ENCODE data around the gene DYRK3.

DNA sequence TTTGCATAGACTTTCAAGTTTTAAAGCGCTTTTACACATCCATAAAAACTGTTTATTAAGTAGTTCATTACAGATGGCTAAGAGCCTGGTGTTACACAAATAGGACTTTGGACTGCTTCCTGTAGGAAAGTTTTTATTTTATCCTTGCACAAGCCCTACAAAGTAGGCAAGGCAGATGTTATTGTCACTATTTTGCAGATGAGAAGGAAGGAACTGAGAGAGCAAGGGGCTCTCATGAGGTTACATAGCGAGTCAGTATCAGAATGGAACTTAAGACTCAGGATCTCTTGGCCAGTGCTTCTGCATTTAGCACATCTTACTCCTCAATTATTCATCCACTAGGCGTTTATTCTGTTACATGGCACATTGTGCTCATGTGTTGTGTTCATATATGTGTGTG, 46.8 kb downstream of the DYRK3 start:
- TF ChIP-seq, protein P1, sequence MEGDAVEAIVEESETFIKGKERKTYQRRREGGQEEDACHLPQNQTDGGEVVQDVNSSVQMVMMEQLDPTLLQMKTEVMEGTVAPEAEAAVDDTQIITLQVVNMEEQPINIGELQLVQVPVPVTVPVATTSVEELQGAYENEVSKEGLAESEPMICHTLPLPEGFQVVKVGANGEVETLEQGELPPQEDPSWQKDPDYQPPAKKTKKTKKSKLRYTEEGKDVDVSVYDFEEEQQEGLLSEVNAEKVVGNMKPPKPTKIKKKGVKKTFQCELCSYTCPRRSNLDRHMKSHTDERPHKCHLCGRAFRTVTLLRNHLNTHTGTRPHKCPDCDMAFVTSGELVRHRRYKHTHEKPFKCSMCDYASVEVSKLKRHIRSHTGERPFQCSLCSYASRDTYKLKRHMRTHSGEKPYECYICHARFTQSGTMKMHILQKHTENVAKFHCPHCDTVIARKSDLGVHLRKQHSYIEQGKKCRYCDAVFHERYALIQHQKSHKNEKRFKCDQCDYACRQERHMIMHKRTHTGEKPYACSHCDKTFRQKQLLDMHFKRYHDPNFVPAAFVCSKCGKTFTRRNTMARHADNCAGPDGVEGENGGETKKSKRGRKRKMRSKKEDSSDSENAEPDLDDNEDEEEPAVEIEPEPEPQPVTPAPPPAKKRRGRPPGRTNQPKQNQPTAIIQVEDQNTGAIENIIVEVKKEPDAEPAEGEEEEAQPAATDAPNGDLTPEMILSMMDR (IDR thresholded peaks at IDR 0.05) = no peak
- no peak for TF ChIP-seq EZH2phosphoT487 (IDR thresholded peaks at IDR 0.05)
- no peak for TF ChIP-seq EZH2 (IDR thresholded peaks at IDR 0.05)
